ENCODE data around the gene GRAMD1A.
A peak's percentile ranks its signal among the peaks of the same experiment; 100 is the strongest.
"Not testable (repeated sequence)": the region's sequence is repeated elsewhere in the genome, so short reads cannot be mapped to it uniquely, and the experiment has no call there.

Gene GRAMD1A

GRCh38 chr19:35011737-35012682 is 11.9 kb downstream of the GRAMD1A start:
- DNase-seq (ENCODE audit: low spot score), result no peak
- Histone ChIP-seq H3K4me3 (no peak overlapping the region), H3K27ac (peak overlapping the region in 1 of 2 donors; percentile 47)
- no peak for TF ChIP-seq CTCF (IDR thresholded peaks at IDR 0.05)

GRCh38 chr19:35013041-35013819 is 13.1 kb downstream of the GRAMD1A start:
- peak overlapping the region in 1 of 2 donors; percentile 44 for H3K27ac ChIP-seq
- H3K4me3 ChIP-seq, result no peak overlapping the region
- peak; percentile 94 for TF ChIP-seq CTCF (IDR thresholded peaks at IDR 0.05)
- peak; percentile 75 for DNase-seq (ENCODE audit: low spot score)

DNA sequence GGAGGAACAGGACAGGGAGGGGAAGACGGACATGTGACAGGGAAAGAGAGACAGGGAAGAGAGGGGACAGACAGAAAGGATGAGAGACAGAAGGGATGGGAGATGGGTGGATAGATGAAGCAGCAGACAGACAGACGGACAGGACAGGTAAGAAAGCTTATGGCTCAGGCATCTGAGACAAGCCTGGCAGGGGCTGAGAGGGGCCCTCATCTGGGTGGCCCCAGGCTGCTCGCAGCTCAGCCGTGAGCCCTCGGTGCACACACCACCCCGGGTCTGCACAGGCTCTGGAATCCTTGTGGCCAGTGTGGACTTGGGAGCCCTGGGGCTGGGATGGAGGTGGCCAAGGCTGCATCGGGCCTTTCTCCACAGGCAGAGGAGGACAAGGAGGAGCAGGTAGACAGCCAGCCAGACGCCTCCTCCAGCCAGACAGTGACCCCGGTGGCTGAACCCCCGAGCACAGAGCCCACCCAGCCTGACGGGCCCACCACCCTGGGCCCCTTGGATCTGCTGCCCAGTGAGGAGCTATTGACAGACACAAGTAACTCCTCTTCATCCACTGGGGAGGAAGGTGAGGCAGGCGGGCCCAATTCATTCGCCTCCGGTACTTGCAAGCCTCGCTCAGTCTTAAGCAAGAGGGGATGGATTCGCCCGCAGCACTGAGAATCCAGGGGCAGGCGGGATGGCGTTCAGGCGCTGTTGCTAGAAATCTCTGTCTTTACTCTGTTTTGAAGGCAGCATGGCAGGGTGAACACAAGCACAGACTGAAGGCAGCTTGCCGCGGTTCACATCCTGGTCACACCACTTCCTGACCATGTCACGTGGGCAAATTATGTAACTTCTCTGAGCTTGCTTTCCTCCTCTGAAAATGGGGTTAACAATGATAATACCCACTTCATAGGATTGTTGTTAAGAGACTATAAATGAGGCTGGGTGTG is 14.0 kb downstream of the GRAMD1A start:
- peak overlapping the region in 1 of 2 donors; percentile 44 for H3K27ac ChIP-seq
- TF ChIP-seq CTCF (IDR thresholded peaks at IDR 0.05), result no peak
- DNase-seq (ENCODE audit: low spot score), result peak; percentile 71
- H3K4me3 ChIP-seq, result no peak overlapping the region

DNA sequence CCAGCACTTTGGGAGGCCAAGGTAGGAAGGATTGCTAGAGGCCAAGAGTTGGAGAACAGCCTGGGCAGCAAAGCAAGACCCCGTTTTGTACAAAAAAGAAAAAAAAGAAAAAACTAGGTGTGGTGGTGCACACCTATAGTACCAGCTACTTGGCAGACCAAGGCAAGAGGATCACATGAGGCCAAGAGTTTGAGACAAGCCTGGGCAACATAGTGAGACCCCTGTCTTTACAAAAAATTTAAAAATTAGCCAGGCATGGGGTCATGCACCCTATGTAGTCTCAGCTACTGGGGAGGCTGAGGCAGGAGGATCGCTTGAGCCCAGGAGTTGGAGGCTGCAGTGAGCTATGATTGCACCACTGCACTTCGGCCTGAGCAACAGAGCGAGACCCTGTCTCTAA is 14.7 kb downstream of the GRAMD1A start:
- not testable (repeated sequence) for DNase-seq (ENCODE audit: low spot score); H3K4me3 ChIP-seq; H3K27ac ChIP-seq

- H3K27ac ChIP-seq, result peak overlapping the region in 1 of 2 donors; percentile 2
- no peak for DNase-seq (ENCODE audit: low spot score)
Observed at GRCh38 chr19:35015270-35015953, 15.3 kb downstream of the GRAMD1A start.

GRCh38 chr19:35015954-35016351 is 15.8 kb downstream of the GRAMD1A start:
- TF ChIP-seq CTCF (IDR thresholded peaks at IDR 0.05), result no peak
- no peak for DNase-seq (ENCODE audit: low spot score)
- peak overlapping the region in 1 of 2 donors; percentile 2 for H3K27ac ChIP-seq
- no peak overlapping the region for H3K4me3 ChIP-seq

More at GRCh38 chr19:35015270-35015953, 15.3 kb downstream of the GRAMD1A start:
- H3K4me3 ChIP-seq, result no peak overlapping the region
- no peak for TF ChIP-seq CTCF (IDR thresholded peaks at IDR 0.05)
